SU-DHL-6 (cell line): ENCODE measurements around the gene SLC9A9.

ENCODE experiments used
- H2AFZ ChIP-seq: fragments of 200-600 bp; sonication (generic); 2 replicates; pipeline ENCODE4 v1.6.1; 2014; ENCODE audit warnings: low read depth, mild to moderate bottlenecking, moderate library complexity, mixed read lengths, antibody characterized with exemption, low read length; ENCODE audit not compliant: severe bottlenecking
- H3F3A ChIP-seq: fragments of 200-600 bp; shearing (Covaris generic); 2 replicates; pipeline ENCODE4 v1.6.0; 2016; ENCODE audit warnings: antibody characterized with exemption, mild to moderate bottlenecking; ENCODE audit not compliant: insufficient read depth
- H3K27ac ChIP-seq: fragments of 200-600 bp; sonication (generic); 2 replicates; pipeline ENCODE4 v1.5.1; 2016; ENCODE audit warnings: low read depth, mild to moderate bottlenecking, low read length, moderate library complexity, mixed read lengths
- H3K27me3 ChIP-seq: fragments of 200-600 bp; sonication (generic), shearing (Covaris generic); 2 replicates; pipeline ENCODE4 v1.6.0; 2014; ENCODE audit warnings: mild to moderate bottlenecking, low read length
- H3K36me3 ChIP-seq: fragments of 200-600 bp; sonication (generic); 2 replicates; pipeline ENCODE4 v1.6.1; 2014; ENCODE audit warnings: mild to moderate bottlenecking, low read length, mixed read lengths
- H3K4me2 ChIP-seq: fragments of 300-600, 200-600 bp; shearing (Covaris generic), sonication (generic); 2 replicates; pipeline ENCODE4 v1.6.0; 2014; ENCODE audit warnings: low read length, low read depth, mild to moderate bottlenecking; ENCODE audit not compliant: poor library complexity, severe bottlenecking
- H3K4me3 ChIP-seq: fragments of 200-600 bp; sonication (generic); 2 replicates; pipeline ENCODE4 v1.5.1; 2014; ENCODE audit warnings: antibody characterized with exemption, low read length, mild to moderate bottlenecking, mixed read lengths; ENCODE audit not compliant: insufficient read depth, poor library complexity, severe bottlenecking
- H3K79me2 ChIP-seq: fragments of 200-600 bp; sonication (generic); 2 replicates; pipeline ENCODE4 v1.6.1; 2014; ENCODE audit warnings: mild to moderate bottlenecking, low read length, moderate library complexity; ENCODE audit not compliant: insufficient read depth
- H3K9ac ChIP-seq: fragments of 200-600 bp; sonication (generic); 2 replicates; pipeline ENCODE4 v1.7.0; 2014; ENCODE audit warnings: mild to moderate bottlenecking, low read length
- H3K9me2 ChIP-seq: fragments of 200-600 bp; sonication (generic); replicated peaks from 2 replicates; pipeline ENCODE4 v1.6.1; 2014; ENCODE audit warnings: low read length; ENCODE audit not compliant: insufficient read depth
- H3K9me3 ChIP-seq: fragments of 200-600 bp; sonication (generic); 2 replicates; pipeline ENCODE4 v1.6.1; 2014; ENCODE audit warnings: low read length, mixed read lengths; ENCODE audit not compliant: insufficient read depth
- H4K20me1 ChIP-seq: fragments of 200-600 bp; sonication (generic); 2 replicates; pipeline ENCODE4 v1.6.1; 2014; ENCODE audit warnings: low read depth, mild to moderate bottlenecking, antibody characterized with exemption, low read length, moderate library complexity, mixed read lengths
- CTCF ChIP-seq: fragments of 200-600 bp; sonication (generic); IDR thresholded peaks from one replicate; pipeline ENCODE4 v1.5.1; 2017; ENCODE audit warnings: antibody characterized with exemption, mild to moderate bottlenecking, low read length, moderate library complexity; ENCODE audit not compliant: insufficient read depth, poor library complexity, severe bottlenecking
- EZH2phosphoT487 ChIP-seq: fragments of 200-600 bp; sonication (generic), shearing (Covaris generic); conservative IDR thresholded peaks from 2 replicates; pipeline ENCODE4 v1.6.1; 2018; ENCODE audit warnings: mild to moderate bottlenecking, antibody characterized with exemption, low read length, moderate library complexity, mixed read lengths

The SLC9A9 gene

GRCh38 chr3:143627336-143627735 lies 220.9 kb downstream of the SLC9A9 start:
- no peak for TF ChIP-seq CTCF
- H3K9ac ChIP-seq = no peak overlapping the region
- no peaks in the 10 kb centered on the region for H3K27me3 ChIP-seq
- H3K4me2 ChIP-seq = no peak overlapping the region
- H3K9me2 ChIP-seq = no peaks in the 10 kb centered on the region
- no peak overlapping the region for H3K4me3 ChIP-seq
- no peak overlapping the region for H3K27ac ChIP-seq
- no peaks in the 10 kb centered on the region for H3K79me2 ChIP-seq
- H3K9me3 ChIP-seq = no peaks in the 10 kb centered on the region
- no peaks in the 10 kb centered on the region for H3F3A ChIP-seq
- no peak overlapping the region for H2AFZ ChIP-seq
- H4K20me1 ChIP-seq = no peaks in the 10 kb centered on the region
- H3K36me3 ChIP-seq = no peaks in the 10 kb centered on the region

- TF ChIP-seq CTCF = no peak
- TF ChIP-seq EZH2phosphoT487 = no peak
- Histone ChIP-seq H3K27me3 (no peaks in the 10 kb centered on the region), H3K9ac (no peak overlapping the region), H3K9me2 (no peaks in the 10 kb centered on the region; the same call in 1 of the 2 replicates), H4K20me1 (no peaks in the 10 kb centered on the region), H3K27ac (no peak overlapping the region), H3K4me3 (no peak overlapping the region), H2AFZ (no peak overlapping the region), H3K79me2 (no peaks in the 10 kb centered on the region), H3K9me3 (no peaks in the 10 kb centered on the region), H3K4me2 (no peak overlapping the region), H3K36me3 (no peaks in the 10 kb centered on the region), H3F3A (no peaks in the 10 kb centered on the region)
These were observed 229.0 kb downstream of the SLC9A9 start for GRCh38 chr3:143619231-143619630.

- Histone ChIP-seq H3K9me2 (no peaks in the 10 kb centered on the region; the same call in 1 of the 2 replicates), H3K27ac (no peak overlapping the region), H3K9me3 (no peaks in the 10 kb centered on the region), H2AFZ (no peak overlapping the region), H3K9ac (no peak overlapping the region), H4K20me1 (no peaks in the 10 kb centered on the region), H3K36me3 (no peaks in the 10 kb centered on the region), H3K4me2 (no peak overlapping the region), H3K4me3 (no peak overlapping the region), H3K27me3 (no peaks in the 10 kb centered on the region), H3F3A (no peaks in the 10 kb centered on the region), H3K79me2 (no peaks in the 10 kb centered on the region)
- TF ChIP-seq CTCF (no peak), EZH2phosphoT487 (no peak)
These were observed 231.2 kb downstream of the SLC9A9 start for GRCh38 chr3:143617050-143617449.
